ENCODE results near the gene SAP30.

DNA sequence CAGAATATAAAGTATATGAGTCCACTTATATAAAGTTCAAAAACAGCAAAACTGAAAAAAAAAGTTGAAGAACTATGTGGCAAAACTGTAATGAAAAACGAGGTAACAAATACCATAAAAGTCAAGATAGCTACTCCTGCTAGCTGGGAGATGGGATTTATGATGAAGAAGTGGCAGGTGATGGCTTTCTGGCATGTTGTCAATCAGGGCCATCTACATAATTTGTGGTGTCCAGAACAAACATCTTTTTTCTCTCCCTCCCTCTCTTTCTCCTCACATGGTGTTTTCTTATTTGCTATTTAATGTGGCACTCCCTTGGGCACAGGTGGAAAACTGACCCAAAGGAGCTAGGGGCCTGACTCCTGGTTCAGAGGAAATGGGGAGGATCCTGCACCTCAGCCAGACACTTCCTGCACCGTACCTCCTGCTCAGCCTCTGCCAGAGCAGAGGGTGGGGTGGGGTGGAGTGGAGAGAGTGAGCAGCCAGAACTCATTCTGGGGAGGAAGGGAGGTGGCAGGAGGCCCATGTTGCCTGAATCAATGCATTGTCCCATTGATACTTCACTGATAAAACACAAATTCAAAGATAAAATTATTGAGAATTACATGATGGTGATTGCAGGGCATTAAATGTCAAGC is 5.3 kb upstream of the SAP30 start:
- TF ChIP-seq, protein P1, sequence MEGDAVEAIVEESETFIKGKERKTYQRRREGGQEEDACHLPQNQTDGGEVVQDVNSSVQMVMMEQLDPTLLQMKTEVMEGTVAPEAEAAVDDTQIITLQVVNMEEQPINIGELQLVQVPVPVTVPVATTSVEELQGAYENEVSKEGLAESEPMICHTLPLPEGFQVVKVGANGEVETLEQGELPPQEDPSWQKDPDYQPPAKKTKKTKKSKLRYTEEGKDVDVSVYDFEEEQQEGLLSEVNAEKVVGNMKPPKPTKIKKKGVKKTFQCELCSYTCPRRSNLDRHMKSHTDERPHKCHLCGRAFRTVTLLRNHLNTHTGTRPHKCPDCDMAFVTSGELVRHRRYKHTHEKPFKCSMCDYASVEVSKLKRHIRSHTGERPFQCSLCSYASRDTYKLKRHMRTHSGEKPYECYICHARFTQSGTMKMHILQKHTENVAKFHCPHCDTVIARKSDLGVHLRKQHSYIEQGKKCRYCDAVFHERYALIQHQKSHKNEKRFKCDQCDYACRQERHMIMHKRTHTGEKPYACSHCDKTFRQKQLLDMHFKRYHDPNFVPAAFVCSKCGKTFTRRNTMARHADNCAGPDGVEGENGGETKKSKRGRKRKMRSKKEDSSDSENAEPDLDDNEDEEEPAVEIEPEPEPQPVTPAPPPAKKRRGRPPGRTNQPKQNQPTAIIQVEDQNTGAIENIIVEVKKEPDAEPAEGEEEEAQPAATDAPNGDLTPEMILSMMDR (IDR thresholded peaks at IDR 0.05): no peak
- TF ChIP-seq ZFX (IDR thresholded peaks at IDR 0.05; ENCODE audit: borderline replicate concordance): no peak

Measured in 22Rv1 (cell line).